Measurements from ENCODE around the gene NOS1AP.

- TF ChIP-seq, protein P1, sequence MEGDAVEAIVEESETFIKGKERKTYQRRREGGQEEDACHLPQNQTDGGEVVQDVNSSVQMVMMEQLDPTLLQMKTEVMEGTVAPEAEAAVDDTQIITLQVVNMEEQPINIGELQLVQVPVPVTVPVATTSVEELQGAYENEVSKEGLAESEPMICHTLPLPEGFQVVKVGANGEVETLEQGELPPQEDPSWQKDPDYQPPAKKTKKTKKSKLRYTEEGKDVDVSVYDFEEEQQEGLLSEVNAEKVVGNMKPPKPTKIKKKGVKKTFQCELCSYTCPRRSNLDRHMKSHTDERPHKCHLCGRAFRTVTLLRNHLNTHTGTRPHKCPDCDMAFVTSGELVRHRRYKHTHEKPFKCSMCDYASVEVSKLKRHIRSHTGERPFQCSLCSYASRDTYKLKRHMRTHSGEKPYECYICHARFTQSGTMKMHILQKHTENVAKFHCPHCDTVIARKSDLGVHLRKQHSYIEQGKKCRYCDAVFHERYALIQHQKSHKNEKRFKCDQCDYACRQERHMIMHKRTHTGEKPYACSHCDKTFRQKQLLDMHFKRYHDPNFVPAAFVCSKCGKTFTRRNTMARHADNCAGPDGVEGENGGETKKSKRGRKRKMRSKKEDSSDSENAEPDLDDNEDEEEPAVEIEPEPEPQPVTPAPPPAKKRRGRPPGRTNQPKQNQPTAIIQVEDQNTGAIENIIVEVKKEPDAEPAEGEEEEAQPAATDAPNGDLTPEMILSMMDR (IDR thresholded peaks at IDR 0.05), result no peak
- TF ChIP-seq POLR2A (IDR thresholded peaks at IDR 0.05), result no peak
- TF ChIP-seq POLR2AphosphoS5 (IDR thresholded peaks at IDR 0.05), result no peak
These were observed 184.3 kb downstream of the NOS1AP start for GRCh38 chr1:162253790-162254189.

All from transverse colon (tissue), 4 donors.